ENCODE measurements around the gene EEA1.

DNA sequence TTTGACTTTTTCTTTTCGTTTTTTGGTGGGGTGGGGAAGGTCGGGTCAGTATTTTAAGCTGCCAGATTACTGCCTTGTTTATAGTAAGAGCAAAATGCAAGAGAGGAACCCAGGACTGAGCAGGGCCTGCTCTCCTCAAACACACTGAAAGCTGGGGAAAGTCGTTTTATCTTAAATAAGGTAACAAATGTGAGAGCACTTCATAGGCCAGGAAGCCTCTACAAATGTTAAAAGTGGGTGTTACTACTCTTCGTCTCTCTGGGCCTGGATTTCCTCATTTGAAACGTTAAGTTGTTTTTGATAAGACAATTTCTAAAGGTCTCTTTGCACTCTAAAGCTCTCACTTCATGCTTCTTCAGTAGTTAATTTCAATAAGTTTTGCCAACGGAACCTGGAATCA, 192.5 kb downstream of the EEA1 start:
- TF ChIP-seq, protein P1, sequence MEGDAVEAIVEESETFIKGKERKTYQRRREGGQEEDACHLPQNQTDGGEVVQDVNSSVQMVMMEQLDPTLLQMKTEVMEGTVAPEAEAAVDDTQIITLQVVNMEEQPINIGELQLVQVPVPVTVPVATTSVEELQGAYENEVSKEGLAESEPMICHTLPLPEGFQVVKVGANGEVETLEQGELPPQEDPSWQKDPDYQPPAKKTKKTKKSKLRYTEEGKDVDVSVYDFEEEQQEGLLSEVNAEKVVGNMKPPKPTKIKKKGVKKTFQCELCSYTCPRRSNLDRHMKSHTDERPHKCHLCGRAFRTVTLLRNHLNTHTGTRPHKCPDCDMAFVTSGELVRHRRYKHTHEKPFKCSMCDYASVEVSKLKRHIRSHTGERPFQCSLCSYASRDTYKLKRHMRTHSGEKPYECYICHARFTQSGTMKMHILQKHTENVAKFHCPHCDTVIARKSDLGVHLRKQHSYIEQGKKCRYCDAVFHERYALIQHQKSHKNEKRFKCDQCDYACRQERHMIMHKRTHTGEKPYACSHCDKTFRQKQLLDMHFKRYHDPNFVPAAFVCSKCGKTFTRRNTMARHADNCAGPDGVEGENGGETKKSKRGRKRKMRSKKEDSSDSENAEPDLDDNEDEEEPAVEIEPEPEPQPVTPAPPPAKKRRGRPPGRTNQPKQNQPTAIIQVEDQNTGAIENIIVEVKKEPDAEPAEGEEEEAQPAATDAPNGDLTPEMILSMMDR (conservative IDR thresholded peaks at IDR 0.05; ENCODE audit: low read depth, low read length) = no peak
- TF ChIP-seq NFE2L2 (IDR thresholded peaks at IDR 0.05; ENCODE audit: low read depth, low read length) = no peak
- no peak for TF ChIP-seq SMC3 (IDR thresholded peaks at IDR 0.05; ENCODE audit: low read depth, low read length)
- TF ChIP-seq POLR2A (IDR thresholded peaks at IDR 0.05; ENCODE audit: low read depth, low read length) = no peak
- no peak for TF ChIP-seq RAD21 (IDR thresholded peaks at IDR 0.05; ENCODE audit: low read length)
- TF ChIP-seq MXI1 (IDR thresholded peaks at IDR 0.05; ENCODE audit: borderline replicate concordance, low read depth, low read length) = no peak
- no peak for TF ChIP-seq FOS (IDR thresholded peaks at IDR 0.05; ENCODE audit: low read depth, low read length)
- no peak for TF ChIP-seq RCOR1 (IDR thresholded peaks at IDR 0.05; ENCODE audit: insufficient replicate concordance, low read length)
- TF ChIP-seq CEBPB (IDR thresholded peaks at IDR 0.05; ENCODE audit: low read depth, low read length) = no peak
